Suprapubic skin (tissue), 4 donors: ENCODE data around the gene FANK1. TPM values are rescaled to one million over a fixed set of nuclear protein-coding genes. Genes with fewer than 3 reads are reported as not detected.
"Not testable (repeated sequence)": the region's sequence is repeated elsewhere in the genome, so short reads cannot be mapped to it uniquely, and the experiment has no call there.

Experiments used
- DNase-seq, 2 donors: peaks; one replicate each; pipeline ENCODE4 v3.0.0-alpha.2; 2019; ENCODE audit warnings: low spot score in 2 of 2
- H3K27ac ChIP-seq: fragments of 200-600 bp; sonication (generic); one replicate; pipeline ENCODE4 v1.5.1; 2019
- H3K27me3 ChIP-seq: fragments of 200-600 bp; sonication (generic); one replicate; pipeline ENCODE4 v1.5.1; 2019
- H3K36me3 ChIP-seq: fragments of 200-600 bp; sonication (generic); one replicate; pipeline ENCODE4 v1.5.1; 2019
- H3K4me1 ChIP-seq: fragments of 200-600 bp; sonication (generic); one replicate; pipeline ENCODE4 v1.5.1; 2019
- H3K4me3 ChIP-seq: fragments of 200-600 bp; sonication (generic); one replicate; pipeline ENCODE4 v1.5.1; 2019; ENCODE audit warnings: mild to moderate bottlenecking
- H3K9me3 ChIP-seq: fragments of 200-600 bp; sonication (generic); one replicate; pipeline ENCODE4 v1.5.1; 2019
- EP300 ChIP-seq: sonication (generic); formaldehyde crosslinking; IDR thresholded peaks from one replicate; pipeline ENCODE4 v1.6.1; 2017; ENCODE audit warnings: antibody characterized with exemption
- POLR2A ChIP-seq, 2 donors: fragments of 450-650 bp; IDR thresholded peaks; one replicate each; pipeline ENCODE4 v1.6.1; 2017; ENCODE audit warnings: antibody characterized with exemption in 2 of 2, mild to moderate bottlenecking in 2 of 2, moderate library complexity in 2 of 2
- POLR2AphosphoS5 ChIP-seq, 3 donors: sonication (generic); formaldehyde crosslinking; IDR thresholded peaks; one replicate each; pipeline ENCODE4 v1.6.1; 2017; ENCODE audit warnings: antibody characterized with exemption in 3 of 3
- WGBS: methylation state at CpG from one replicate; pipeline ENCODE4 v1.1.5; 2018; 5-methylcytosine and 5-hydroxymethylcytosine counted together
- total RNA-seq, 4 donors: library from RNA; depleted of rRNA; stranded (reverse); fragments of >200 nt; gene quantifications; one replicate each; pipeline ENCODE4 v1.1.0, GENCODE V29; 2016
- TF ChIP-seq, protein P1 (sequence below), 2 donors: fragments of 200-600 bp in 1 of 2; fragments of 450-650 bp in 1 of 2; sonication (generic) in 1 of 2; IDR thresholded peaks; one replicate each; pipeline ENCODE4 v1.5.1; 2016 to 2019; ENCODE audit warnings: antibody characterized with exemption in 2 of 2, mild to moderate bottlenecking in 1 of 2, moderate library complexity in 1 of 2

The FANK1 gene
- total RNA-seq, 4 donors from 2014 or later, result 3.7 to 8.2 (median 5.8) TPM

- no peak for DNase-seq
- H3K4me3 ChIP-seq, result no peak within 1 kb of the TSS
- WGBS, result 77% methylated on average over 4 of the region's 4 CpGs
- no peak within 1 kb of the TSS for H3K27ac ChIP-seq
- H3K27me3 ChIP-seq, result no peaks in the 10 kb centered on the region
- H3K4me1 ChIP-seq, result no peaks in the 10 kb centered on the region
- peaks cover 15% of the 10 kb centered on the region for H3K36me3 ChIP-seq
- peaks cover 3% of the 10 kb centered on the region for H3K9me3 ChIP-seq
- TF ChIP-seq, protein P1, sequence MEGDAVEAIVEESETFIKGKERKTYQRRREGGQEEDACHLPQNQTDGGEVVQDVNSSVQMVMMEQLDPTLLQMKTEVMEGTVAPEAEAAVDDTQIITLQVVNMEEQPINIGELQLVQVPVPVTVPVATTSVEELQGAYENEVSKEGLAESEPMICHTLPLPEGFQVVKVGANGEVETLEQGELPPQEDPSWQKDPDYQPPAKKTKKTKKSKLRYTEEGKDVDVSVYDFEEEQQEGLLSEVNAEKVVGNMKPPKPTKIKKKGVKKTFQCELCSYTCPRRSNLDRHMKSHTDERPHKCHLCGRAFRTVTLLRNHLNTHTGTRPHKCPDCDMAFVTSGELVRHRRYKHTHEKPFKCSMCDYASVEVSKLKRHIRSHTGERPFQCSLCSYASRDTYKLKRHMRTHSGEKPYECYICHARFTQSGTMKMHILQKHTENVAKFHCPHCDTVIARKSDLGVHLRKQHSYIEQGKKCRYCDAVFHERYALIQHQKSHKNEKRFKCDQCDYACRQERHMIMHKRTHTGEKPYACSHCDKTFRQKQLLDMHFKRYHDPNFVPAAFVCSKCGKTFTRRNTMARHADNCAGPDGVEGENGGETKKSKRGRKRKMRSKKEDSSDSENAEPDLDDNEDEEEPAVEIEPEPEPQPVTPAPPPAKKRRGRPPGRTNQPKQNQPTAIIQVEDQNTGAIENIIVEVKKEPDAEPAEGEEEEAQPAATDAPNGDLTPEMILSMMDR (IDR thresholded peaks at IDR 0.05), result no peak
- TF ChIP-seq EP300, result no peak
- no peak for TF ChIP-seq POLR2A (IDR thresholded peaks at IDR 0.05)
- no peak for TF ChIP-seq POLR2AphosphoS5 (IDR thresholded peaks at IDR 0.05)
Measured at GRCh38 chr10:125881192-125881591, 15.2 kb upstream of the FANK1 start, which contains the start of gene DHX32. Gene DHX32 (minus strand): TSS chr10:125881292. CDS start chr10:125880824, 468 bp downstream.

- 74% methylated on average over 1 of the region's 1 CpG for WGBS
- no peaks in the 10 kb centered on the region for H3K4me1 ChIP-seq
- H3K27ac ChIP-seq, result no peak overlapping the region
- TF ChIP-seq EP300, result no peak
- TF ChIP-seq, protein P1 (IDR thresholded peaks at IDR 0.05), result no peak
- no peak for TF ChIP-seq POLR2A (IDR thresholded peaks at IDR 0.05)
- no peak for TF ChIP-seq POLR2AphosphoS5 (IDR thresholded peaks at IDR 0.05)
- no peaks in the 10 kb centered on the region for H3K9me3 ChIP-seq
- H3K27me3 ChIP-seq, result no peaks in the 10 kb centered on the region
- DNase-seq, result no peak
- no peak overlapping the region for H3K4me3 ChIP-seq
- H3K36me3 ChIP-seq, result peaks cover 10% of the 10 kb centered on the region
Measured at GRCh38 chr10:125882596-125882995, 13.8 kb upstream of the FANK1 start.

DNA sequence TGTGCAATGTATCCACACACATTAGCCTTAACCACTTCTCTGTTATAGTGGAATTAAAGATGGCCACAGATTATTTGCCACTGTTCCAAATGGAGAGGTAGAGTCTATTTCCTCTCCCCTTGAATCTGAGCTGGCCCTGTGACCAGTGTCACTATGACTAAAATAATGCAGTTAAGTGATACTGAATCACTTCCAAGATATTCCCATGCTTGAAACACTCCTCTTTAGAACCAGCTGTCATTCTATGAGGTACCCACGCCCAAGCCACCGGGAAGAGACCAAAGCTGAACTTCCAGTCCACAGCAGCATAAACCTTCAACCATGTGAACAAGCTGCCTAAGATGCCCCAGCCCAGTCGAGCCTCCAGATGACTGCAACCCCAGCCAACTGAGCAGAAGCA lies 13.2 kb upstream of the FANK1 start:
- no peak overlapping the region for H3K27ac ChIP-seq
- peaks cover 10% of the 10 kb centered on the region for H3K36me3 ChIP-seq
- no peaks in the 10 kb centered on the region for H3K9me3 ChIP-seq

DNA sequence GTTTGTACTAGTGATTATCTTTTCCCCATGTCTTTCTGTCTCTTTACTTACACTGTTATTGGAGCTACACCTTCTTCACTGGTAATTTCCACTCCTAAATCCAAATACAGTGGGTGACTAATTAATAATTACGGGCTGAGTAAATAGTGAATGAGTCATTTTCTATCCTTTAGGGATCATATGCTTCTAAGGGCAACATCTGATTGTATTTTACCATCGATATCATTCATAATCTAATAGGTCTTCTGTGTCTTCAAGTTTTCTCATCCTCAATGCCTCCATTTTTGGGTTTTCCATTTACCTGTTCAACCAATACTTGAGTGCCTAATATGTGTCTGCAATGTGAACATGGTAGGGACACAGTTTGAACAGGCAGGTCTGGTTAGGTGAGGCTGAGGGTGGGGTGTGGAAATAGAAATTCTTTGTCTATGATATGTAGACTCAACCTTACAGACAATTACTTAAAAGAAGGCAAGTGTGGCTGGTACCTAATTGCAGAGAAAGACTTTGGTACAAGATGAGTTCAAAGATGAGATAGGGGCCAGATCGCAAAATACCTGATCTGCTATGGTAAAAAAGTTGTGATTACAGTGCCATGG lies 9.4 kb upstream of the FANK1 start:
- Histone ChIP-seq H3K4me1 (no peaks in the 10 kb centered on the region), H3K4me3 (no peak overlapping the region), H3K27me3 (no peaks in the 10 kb centered on the region), H3K27ac (no peak overlapping the region), H3K36me3 (peaks cover 4% of the 10 kb centered on the region), H3K9me3 (no peaks in the 10 kb centered on the region)
- 62% methylated on average over 3 of the region's 3 CpGs for WGBS
- no peak for TF ChIP-seq POLR2A (IDR thresholded peaks at IDR 0.05)
- TF ChIP-seq POLR2AphosphoS5 (IDR thresholded peaks at IDR 0.05), result peak in 1 of 3 donors; percentile 22
- TF ChIP-seq EP300, result no peak
- no peak for DNase-seq

More for the DNA sequence above, 13.2 kb upstream of the FANK1 start:
- Histone ChIP-seq H3K4me1 (no peaks in the 10 kb centered on the region), H3K27me3 (no peaks in the 10 kb centered on the region), H3K4me3 (no peak overlapping the region)
- no peak for DNase-seq
- WGBS, result 81% methylated on average over 3 of the region's 3 CpGs
- TF ChIP-seq, protein P1 (IDR thresholded peaks at IDR 0.05), result no peak
- TF ChIP-seq EP300 (no peak), POLR2A (IDR thresholded peaks at IDR 0.05) (no peak), POLR2AphosphoS5 (IDR thresholded peaks at IDR 0.05) (no peak)

DNA sequence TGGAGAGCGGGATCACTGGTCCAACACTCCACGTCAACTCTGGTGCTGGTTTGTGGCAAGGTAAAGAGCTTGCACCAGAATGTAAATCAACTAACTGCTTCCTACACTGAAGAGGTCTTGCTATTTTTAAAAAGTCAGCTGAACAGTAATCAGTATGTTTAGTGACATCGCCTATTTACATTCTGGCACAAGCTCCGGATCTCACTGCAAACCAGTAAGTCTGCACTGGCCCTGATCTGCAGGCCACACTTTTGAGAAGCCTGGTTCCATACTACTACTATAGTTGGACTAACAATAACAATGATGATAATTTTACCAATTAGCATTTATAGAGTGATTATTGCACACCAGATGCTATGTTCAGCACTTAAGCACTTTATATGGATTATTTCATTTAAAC lies 6.9 kb upstream of the FANK1 start:
- H3K27me3 ChIP-seq, H3K27ac ChIP-seq, DNase-seq, H3K4me3 ChIP-seq, H3K9me3 ChIP-seq, H3K36me3 ChIP-seq, H3K4me1 ChIP-seq: not testable (repeated sequence)
- 69% methylated on average over 4 of the region's 4 CpGs for WGBS

- not testable (repeated sequence) for H3K27me3 ChIP-seq, H3K4me3 ChIP-seq, H3K27ac ChIP-seq, H3K36me3 ChIP-seq, DNase-seq, H3K9me3 ChIP-seq
- peaks cover 12% of the 10 kb centered on the region for H3K4me1 ChIP-seq
- 79% methylated on average over 5 of the region's 5 CpGs for WGBS
Measured at GRCh38 chr10:125892402-125892801, 4.0 kb upstream of the FANK1 start.

- not testable (repeated sequence) for H3K27me3 ChIP-seq, H3K9me3 ChIP-seq, H3K36me3 ChIP-seq, H3K4me3 ChIP-seq, DNase-seq, H3K27ac ChIP-seq
- WGBS, result 75% methylated on average over 3 of the region's 3 CpGs
- H3K4me1 ChIP-seq, result peaks cover 12% of the 10 kb centered on the region
Measured at GRCh38 chr10:125894176-125894575, 2.2 kb upstream of the FANK1 start.

DNA sequence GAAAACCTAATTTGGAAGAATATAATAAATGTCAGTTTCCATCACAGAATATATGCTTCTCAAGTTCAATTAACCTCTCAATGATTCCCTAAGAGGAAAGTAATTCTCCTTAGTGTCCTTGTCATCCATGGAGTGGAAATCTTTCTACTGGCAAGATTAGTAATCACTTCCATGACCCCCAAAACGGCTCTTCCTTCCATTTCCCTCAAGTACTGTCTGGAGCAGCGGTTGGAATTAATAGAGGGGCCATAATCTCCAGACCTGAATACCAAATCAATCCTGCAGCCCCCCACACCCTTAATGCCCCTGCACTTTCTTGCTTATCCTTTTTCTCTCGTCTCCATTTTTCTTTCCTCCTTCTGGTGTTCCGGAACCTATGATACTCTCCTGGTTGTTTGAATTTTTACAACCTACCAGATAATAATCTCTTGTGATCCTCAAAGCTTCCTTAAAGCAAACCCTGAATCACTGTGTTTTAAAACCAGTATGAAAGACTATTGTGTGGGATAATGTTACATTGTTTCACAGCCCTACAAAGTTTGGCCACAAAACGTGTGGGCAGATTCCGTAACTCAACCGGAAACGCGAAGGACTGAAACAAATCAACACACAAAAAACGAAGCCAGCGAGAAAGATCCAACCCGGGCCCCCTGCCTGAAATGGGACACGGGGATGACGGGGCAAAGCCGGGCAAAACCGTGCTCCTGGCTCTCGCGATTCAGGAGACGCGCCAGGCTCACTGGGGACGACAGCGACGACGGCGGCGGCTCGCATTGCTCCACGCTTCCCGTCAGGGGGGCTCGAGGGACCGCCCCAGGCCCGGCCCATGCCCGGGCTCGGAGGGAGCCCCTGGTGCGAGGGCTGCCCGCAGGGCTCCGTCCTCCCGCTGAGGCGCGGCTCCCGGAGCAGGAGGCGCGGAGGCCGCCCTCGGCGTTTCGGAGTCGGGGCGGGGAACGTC lies 955 bp upstream of the FANK1 start:
- not testable (repeated sequence) for H3K9me3 ChIP-seq, H3K36me3 ChIP-seq, H3K27me3 ChIP-seq
- DNase-seq, result peak; percentile 85 to 89
- peaks cover 15% of the 10 kb centered on the region for H3K4me1 ChIP-seq
- WGBS, result 31% methylated on average over 45 of the region's 50 CpGs
- peak overlapping the region; percentile 93 for H3K27ac ChIP-seq
- peak overlapping the region; percentile 65 for H3K4me3 ChIP-seq

- not testable (repeated sequence) for H3K36me3 ChIP-seq, H3K27ac ChIP-seq, H3K9me3 ChIP-seq, DNase-seq, H3K27me3 ChIP-seq
- WGBS, result 30% methylated on average over 4 of the region's 4 CpGs
- Histone ChIP-seq H3K4me1 (peaks cover 20% of the 10 kb centered on the region), H3K4me3 (peak overlapping the region; percentile 65)
Measured at GRCh38 chr10:125897317-125897716, 953 bp downstream of the FANK1 start.

DNA sequence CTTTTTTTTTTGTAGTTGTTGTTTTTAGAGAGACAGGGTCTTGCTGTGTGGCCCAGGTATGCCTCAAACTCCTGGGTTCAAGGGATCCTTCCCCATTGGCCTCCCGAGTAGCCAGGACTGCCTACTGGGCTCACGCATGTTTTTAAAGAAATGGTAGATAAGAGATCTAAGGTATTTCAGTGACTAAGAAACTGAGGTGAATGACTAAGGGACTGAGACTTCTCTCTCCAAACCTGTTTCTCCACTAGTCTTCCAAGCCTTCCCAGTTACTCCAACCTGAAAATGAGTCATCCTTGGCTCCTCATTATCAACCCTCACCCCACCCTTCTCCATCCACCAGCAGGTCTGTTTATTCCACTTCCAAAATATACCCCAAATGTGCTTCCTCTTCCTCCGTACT lies 4.6 kb downstream of the FANK1 start:
- Histone ChIP-seq H3K27ac (peak overlapping the region; percentile 86), H3K4me1 (peaks cover 11% of the 10 kb centered on the region)
- DNase-seq, H3K4me3 ChIP-seq, H3K27me3 ChIP-seq, H3K9me3 ChIP-seq, H3K36me3 ChIP-seq: not testable (repeated sequence)
- WGBS, result 62% methylated on average over 3 of the region's 3 CpGs
